HepG2 (cell line): ENCODE data around the gene TPRA1. TPM values are rescaled to one million over a fixed set of nuclear protein-coding genes. Genes with fewer than 3 reads are reported as not detected.

ENCODE experiments used
- ATAC-seq: fragments of 200-7000 bp; cut with Tn5 transposase; 3 replicates; pipeline ENCODE4 v1.9.1; 2020; ENCODE audit warnings: mild to moderate bottlenecking, moderate library complexity
- BruUV-seq: library from RNA; stranded (reverse); fragments of 400-500 nt; replicated peaks from 2 replicates; lab custom pipeline; 2021; lab: Mats Ljungman, UMichigan
- CTCF ChIA-PET: fragments of 300-600 bp; formaldehyde crosslinking; extraction: SDS; loops from one replicate; lab custom pipeline; 2021; ENCODE audit warnings: low total read pairs, inconsistent platforms, low intra/inter-chr PET ratio; lab: Yijun Ruan, JAX
- POLR2A ChIA-PET: fragments of 350-600 bp; sonication (Branson Sonifier 250); formaldehyde crosslinking; loops from one replicate; lab custom pipeline; 2020; ENCODE audit warnings: antibody characterized with exemption, inconsistent platforms; lab: Yijun Ruan, JAX
- DNase-seq: peaks from one replicate; pipeline ENCODE4 v3.0.0-alpha.2; 2015; ENCODE audit warnings: low spot score
- FAIRE-seq: peaks from 3 replicates; lab custom pipeline; 2011; peaks lifted over from hg19 to GRCh38; lab: Jason Lieb, UNC
- H2AFZ ChIP-seq: one replicate; pipeline ENCODE4 v1.6.1; 2011; ENCODE audit warnings: low read length, inconsistent platforms
- H3K27ac ChIP-seq: fragments of 300-600 bp; 3 replicates; pipeline ENCODE4 v1.8.0; 2011; ENCODE audit warnings: mixed run types, mild to moderate bottlenecking, mixed read lengths, low read length, inconsistent platforms; ENCODE audit not compliant: insufficient read depth; ENCODE audit errors: extremely low read length
- H3K27me3 ChIP-seq, 2 experiments: fragments of 200-600 bp in 1 of 2; 2 replicates in 1 of 2; 3 replicates in 1 of 2; pipeline versions ENCODE4 v1.6.0 to v1.8.0; 2011; ENCODE audit warnings: low read length in 2 of 2, mild to moderate bottlenecking in 2 of 2, moderate library complexity in 2 of 2, inconsistent platforms in 1 of 2; ENCODE audit not compliant: insufficient read depth in 2 of 2, control insufficient read depth in 1 of 2
- H3K36me3 ChIP-seq, 2 experiments: fragments of 200-600 bp in 1 of 2; replicated peaks in 1 of 2; 2 replicates in 1 of 2; 3 replicates in 1 of 2; pipeline versions ENCODE4 v1.5.1 to v1.8.0; 2011; ENCODE audit warnings: low read length in 2 of 2, inconsistent platforms in 1 of 2; ENCODE audit not compliant: insufficient read depth in 2 of 2, control insufficient read depth in 1 of 2
- H3K4me1 ChIP-seq: 2 replicates; pipeline ENCODE4 v1.5.1; 2012; ENCODE audit warnings: low read length, inconsistent platforms; ENCODE audit not compliant: insufficient read depth
- H3K4me2 ChIP-seq: 2 replicates; pipeline ENCODE4 v1.6.0; 2011; ENCODE audit warnings: low read depth, low read length, inconsistent platforms
- H3K4me3 ChIP-seq, 3 experiments: fragments of 200-600 bp in 1 of 3; sonication (generic), shearing (Covaris generic) in 1 of 3; replicated peaks in 1 of 3; 2 replicates each; pipeline ENCODE4 v1.5.1; 2011 to 2016; ENCODE audit warnings: low read length in 3 of 3, inconsistent platforms in 2 of 3, low read depth in 2 of 3, mild to moderate bottlenecking in 2 of 3, control low read depth in 1 of 3, mixed read lengths in 1 of 3; ENCODE audit not compliant: insufficient read depth in 1 of 3
- H3K79me2 ChIP-seq: one replicate; pipeline ENCODE4 v1.6.1; 2011; ENCODE audit warnings: low read length, inconsistent platforms; ENCODE audit not compliant: insufficient read depth
- H3K9ac ChIP-seq: 2 replicates; pipeline ENCODE4 v1.6.0; 2011; ENCODE audit warnings: mild to moderate bottlenecking, low read depth, low read length, inconsistent platforms; ENCODE audit not compliant: insufficient read depth
- H3K9me3 ChIP-seq: 2 replicates; pipeline ENCODE4 v1.5.1; 2012; ENCODE audit warnings: mild to moderate bottlenecking, low read length
- H4K20me1 ChIP-seq: 2 replicates; pipeline ENCODE4 v1.6.0; 2011; ENCODE audit warnings: inconsistent platforms, mild to moderate bottlenecking, low read length, moderate library complexity; ENCODE audit not compliant: insufficient read depth
- ATF1 ChIP-seq: IDR thresholded peaks from 2 replicates; pipeline ENCODE4 v1.6.1; 2016; ENCODE audit warnings: mild to moderate bottlenecking, control low read depth
- BRD4 ChIP-seq: sonication (generic); formaldehyde crosslinking; IDR thresholded peaks from 2 replicates; pipeline ENCODE4 v1.4.0; 2020; ENCODE audit warnings: missing genetic modification reagents
- FOXA1 ChIP-seq, 2 experiments: fragments of 450-650 bp in 1 of 2; sonication (generic) in 1 of 2; formaldehyde crosslinking in 1 of 2; IDR thresholded peaks; 2 replicates each; pipeline versions ENCODE4 v1.4.0 to v1.6.1; 2016 to 2020; ENCODE audit warnings: missing genetic modification reagents in 1 of 2
- FOXK2 ChIP-seq: fragments of 450-650 bp; IDR thresholded peaks from 2 replicates; pipeline ENCODE4 v1.6.1; 2016
- NR0B2 ChIP-seq: sonication (generic); formaldehyde crosslinking; IDR thresholded peaks from 2 replicates; pipeline ENCODE4 v1.4.0; 2020; ENCODE audit warnings: mild to moderate bottlenecking, missing genetic modification reagents
- SIN3A ChIP-seq: IDR thresholded peaks from 2 replicates; pipeline ENCODE4 v1.6.1; 2011; ENCODE audit warnings: low read depth, mild to moderate bottlenecking, control low read depth, low read length, borderline replicate concordance
- SMAD9 ChIP-seq: sonication (generic); formaldehyde crosslinking; IDR thresholded peaks from 2 replicates; pipeline ENCODE4 v1.5.1; 2020; ENCODE audit warnings: mild to moderate bottlenecking, missing genetic modification reagents
- SMARCE1 ChIP-seq: fragments of 450-650 bp; IDR thresholded peaks from 2 replicates; pipeline ENCODE4 v1.6.1; 2017; ENCODE audit warnings: borderline replicate concordance
- U2AF1 ChIP-seq: fragments of 200-400 bp; formaldehyde crosslinking; optimal IDR thresholded peaks from 2 replicates; pipeline ENCODE3; 2017; ENCODE audit warnings: mild to moderate bottlenecking, low read depth, low read length
- ZNF562 ChIP-seq: sonication (generic); formaldehyde crosslinking; IDR thresholded peaks from 2 replicates; pipeline ENCODE4 v1.8.0; 2022; ENCODE audit warnings: missing genetic modification reagents, borderline replicate concordance
- ZNF800 ChIP-seq: sonication (generic); formaldehyde crosslinking; IDR thresholded peaks from 2 replicates; pipeline ENCODE4 v1.4.0; 2020; ENCODE audit warnings: missing genetic modification reagents
- WGBS: methylation state at CpG from one replicate; pipeline ENCODE4 v1.1.6; 2017; ENCODE audit warnings: low lambda C conversion rate; 5-methylcytosine and 5-hydroxymethylcytosine counted together
- in situ Hi-C: cut with HindIII; loops from 2 replicates; pipeline ENCODE4 v1.10.0; 2017; ENCODE audit warnings: low pct_unique_long_range_greater_than_20kb; ENCODE audit not compliant: extremely low pct_ligation_motif_present
- intact Hi-C: fragments of 100-400 bp; cut with micrococcal nuclease; formaldehyde crosslinking; loops from one replicate; pipeline ENCODE4 v1.10.0; 2022; ENCODE audit not compliant: unreplicated experiment
- polyA plus RNA-seq, 8 experiments: library from polyadenylated mRNA; depleted of rRNA in 3 of 8; stranded (reverse) in 7 of 8; unstranded in 1 of 8; fragments of >200 nt; fragmentation: Illumina TruSeq in 4 of 8; extraction: Trizol in 4 of 8; gene quantifications; 2 replicates each; pipeline versions ENCODE4 v1.2.1 to v1.2.3, GENCODE V29; 2011 to 2016; ENCODE audit warnings: low read depth in 4 of 8, missing spikeins in 1 of 8, mixed read lengths in 1 of 8; ENCODE audit not compliant: insufficient read depth in 1 of 8
- total RNA-seq, 5 experiments: library from RNA; depleted of rRNA; stranded (reverse); fragments of >200 nt; fragmentation: Illumina TruSeq; extraction: Trizol; gene quantifications; 2 replicates each; pipeline ENCODE4 v1.2.3, GENCODE V29; 2016; ENCODE audit warnings: low read depth in 1 of 5
- TF ChIP-seq, protein P1 (sequence below): sonication (generic); formaldehyde crosslinking; IDR thresholded peaks from 2 replicates; pipeline ENCODE4 v1.5.0; 2020; ENCODE audit warnings: missing genetic modification reagents
- TF ChIP-seq, protein P2 (sequence below): sonication (generic); formaldehyde crosslinking; IDR thresholded peaks from 2 replicates; pipeline ENCODE4 v1.4.0; 2020; ENCODE audit warnings: missing genetic modification reagents
- TF ChIP-seq, protein P3 (sequence below): sonication (generic); formaldehyde crosslinking; IDR thresholded peaks from 2 replicates; pipeline ENCODE4 v1.8.0; 2022; ENCODE audit warnings: mild to moderate bottlenecking, missing genetic modification reagents; ENCODE audit not compliant: insufficient replicate concordance
- TF ChIP-seq, protein P4 (sequence below): IDR thresholded peaks from 2 replicates; pipeline ENCODE4 v1.6.1; 2018; ENCODE audit warnings: missing genetic modification reagents, mild to moderate bottlenecking, missing compliant biosample characterization

TPRA1 gene
- total and polyA plus RNA-seq, 2 of the 13 experiments (the other 11 are each of a cell fraction or from before 2014, with no cell fraction given): 25.4 to 25.8 TPM

- no peak for ATAC-seq
- no peaks in the 10 kb centered on the region for H3K36me3 ChIP-seq
- intact Hi-C loops: no loop called here
- BruUV-seq: no TSS peak
- no peak overlapping the region for H2AFZ ChIP-seq
- H3K27ac ChIP-seq: no peak overlapping the region
- ChIA-PET POLR2A (no interaction called here), CTCF (no interaction called here)
- no peak for FAIRE-seq
- no peaks in the 10 kb centered on the region for H4K20me1 ChIP-seq
- in situ Hi-C loops: no loop called here
- 0% methylated on average over 1 of the region's 1 CpG for WGBS
- no peak for DNase-seq
- peaks cover 10% of the 10 kb centered on the region for H3K4me1 ChIP-seq
- H3K9me3 ChIP-seq: no peaks in the 10 kb centered on the region
- H3K4me2 ChIP-seq: no peak overlapping the region
- no peak overlapping the region for H3K9ac ChIP-seq
- H3K4me3 ChIP-seq: no peak overlapping the region
- H3K79me2 ChIP-seq: no peaks in the 10 kb centered on the region
- peaks cover 2 to 11% of the 10 kb centered on the region in 2 experiments; a peak in 4 of 5 replicates for H3K27me3 ChIP-seq
- no peak for TF ChIP-seq NR0B2 (CRISPR knock-in tag)
- no peak for TF ChIP-seq ZNF800 (CRISPR knock-in tag)
- TF ChIP-seq, protein P1, sequence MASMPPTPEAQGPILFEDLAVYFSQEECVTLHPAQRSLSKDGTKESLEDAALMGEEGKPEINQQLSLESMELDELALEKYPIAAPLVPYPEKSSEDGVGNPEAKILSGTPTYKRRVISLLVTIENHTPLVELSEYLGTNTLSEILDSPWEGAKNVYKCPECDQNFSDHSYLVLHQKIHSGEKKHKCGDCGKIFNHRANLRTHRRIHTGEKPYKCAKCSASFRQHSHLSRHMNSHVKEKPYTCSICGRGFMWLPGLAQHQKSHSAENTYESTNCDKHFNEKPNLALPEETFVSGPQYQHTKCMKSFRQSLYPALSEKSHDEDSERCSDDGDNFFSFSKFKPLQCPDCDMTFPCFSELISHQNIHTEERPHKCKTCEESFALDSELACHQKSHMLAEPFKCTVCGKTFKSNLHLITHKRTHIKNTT (CRISPR knock-in tag): no peak
- no peak for TF ChIP-seq FOXK2
- no peak for TF ChIP-seq BRD4 (CRISPR knock-in tag)
- no peak for TF ChIP-seq SMARCE1
- TF ChIP-seq ZNF562: no peak
- TF ChIP-seq SMAD9 (CRISPR knock-in tag): no peak
- no peak for TF ChIP-seq ATF1 (CRISPR knock-in tag)
- TF ChIP-seq, protein P2, sequence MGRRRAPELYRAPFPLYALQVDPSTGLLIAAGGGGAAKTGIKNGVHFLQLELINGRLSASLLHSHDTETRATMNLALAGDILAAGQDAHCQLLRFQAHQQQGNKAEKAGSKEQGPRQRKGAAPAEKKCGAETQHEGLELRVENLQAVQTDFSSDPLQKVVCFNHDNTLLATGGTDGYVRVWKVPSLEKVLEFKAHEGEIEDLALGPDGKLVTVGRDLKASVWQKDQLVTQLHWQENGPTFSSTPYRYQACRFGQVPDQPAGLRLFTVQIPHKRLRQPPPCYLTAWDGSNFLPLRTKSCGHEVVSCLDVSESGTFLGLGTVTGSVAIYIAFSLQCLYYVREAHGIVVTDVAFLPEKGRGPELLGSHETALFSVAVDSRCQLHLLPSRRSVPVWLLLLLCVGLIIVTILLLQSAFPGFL (CRISPR knock-in tag): no peak
- TF ChIP-seq, protein P3, sequence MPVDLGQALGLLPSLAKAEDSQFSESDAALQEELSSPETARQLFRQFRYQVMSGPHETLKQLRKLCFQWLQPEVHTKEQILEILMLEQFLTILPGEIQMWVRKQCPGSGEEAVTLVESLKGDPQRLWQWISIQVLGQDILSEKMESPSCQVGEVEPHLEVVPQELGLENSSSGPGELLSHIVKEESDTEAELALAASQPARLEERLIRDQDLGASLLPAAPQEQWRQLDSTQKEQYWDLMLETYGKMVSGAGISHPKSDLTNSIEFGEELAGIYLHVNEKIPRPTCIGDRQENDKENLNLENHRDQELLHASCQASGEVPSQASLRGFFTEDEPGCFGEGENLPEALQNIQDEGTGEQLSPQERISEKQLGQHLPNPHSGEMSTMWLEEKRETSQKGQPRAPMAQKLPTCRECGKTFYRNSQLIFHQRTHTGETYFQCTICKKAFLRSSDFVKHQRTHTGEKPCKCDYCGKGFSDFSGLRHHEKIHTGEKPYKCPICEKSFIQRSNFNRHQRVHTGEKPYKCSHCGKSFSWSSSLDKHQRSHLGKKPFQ (CRISPR knock-in tag): no peak
- TF ChIP-seq U2AF1: no peak
- TF ChIP-seq SIN3A: no peak
- TF ChIP-seq, protein P4, sequence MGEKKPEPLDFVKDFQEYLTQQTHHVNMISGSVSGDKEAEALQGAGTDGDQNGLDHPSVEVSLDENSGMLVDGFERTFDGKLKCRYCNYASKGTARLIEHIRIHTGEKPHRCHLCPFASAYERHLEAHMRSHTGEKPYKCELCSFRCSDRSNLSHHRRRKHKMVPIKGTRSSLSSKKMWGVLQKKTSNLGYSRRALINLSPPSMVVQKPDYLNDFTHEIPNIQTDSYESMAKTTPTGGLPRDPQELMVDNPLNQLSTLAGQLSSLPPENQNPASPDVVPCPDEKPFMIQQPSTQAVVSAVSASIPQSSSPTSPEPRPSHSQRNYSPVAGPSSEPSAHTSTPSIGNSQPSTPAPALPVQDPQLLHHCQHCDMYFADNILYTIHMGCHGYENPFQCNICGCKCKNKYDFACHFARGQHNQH (CRISPR knock-in tag): no peak
- no peak for TF ChIP-seq FOXA1 (IDR thresholded peaks at IDR 0.05)
- TF ChIP-seq FOXA1 (CRISPR knock-in tag; IDR thresholded peaks at IDR 0.05): no peak
Observed at GRCh38 chr3:127552038-127552437, 38.5 kb downstream of the TPRA1 start.
